ENCODE measurements around the gene MCC. TPM values are rescaled to one million over a fixed set of nuclear protein-coding genes. Genes with fewer than 3 reads are reported as not detected.
A peak's percentile ranks its signal among the peaks of the same experiment; 100 is the strongest.

MCC gene
- total RNA-seq, 1 experiment from 2014 or later, result 0.60 TPM

DNA sequence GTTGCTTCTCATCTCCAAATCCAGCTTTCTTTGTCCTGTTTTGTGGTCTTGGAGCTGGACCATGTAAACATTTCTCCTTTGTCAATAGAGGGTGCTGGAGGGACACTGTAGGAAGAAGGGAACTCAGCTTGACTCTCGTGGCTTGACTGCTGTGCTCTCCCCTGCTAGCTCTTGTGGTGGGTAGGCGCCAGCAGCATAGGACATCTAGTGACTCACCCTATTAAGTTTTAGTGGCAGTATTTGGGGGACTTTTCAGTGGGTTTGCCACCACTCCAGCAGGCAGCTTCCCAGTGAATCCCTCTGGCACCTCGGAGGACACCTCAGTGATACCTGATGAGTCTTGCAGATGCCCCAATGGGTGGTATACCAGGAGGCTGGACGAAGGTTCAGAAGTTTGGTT lies 151.3 kb downstream of the MCC start:
- no TSS peak for BruUV-seq (replicated peaks)
- intact Hi-C loops (cut with micrococcal nuclease; ENCODE audit: unreplicated experiment), result loop anchor here (1.0 to 5.0 kb wide), 2 partner anchors 175 to 269 kb away; partner anchors contain the start of gene YTHDC2
- peak; percentile 69 for DNase-seq (ENCODE audit: low spot score)
- Histone ChIP-seq H3K9me3 (ENCODE audit: low read depth, low read length, poor library complexity, severe bottlenecking) (no peaks in the 10 kb centered on the region), H3K27me3 (replicated peaks; ENCODE audit: insufficient read depth, low read depth, low read length, poor library complexity) (no peaks in the 10 kb centered on the region), H3K4me1 (ENCODE audit: insufficient read depth, low read length, poor library complexity, severe bottlenecking) (no peaks in the 10 kb centered on the region), H3K36me3 (ENCODE audit: insufficient read depth, low read length, poor library complexity, severe bottlenecking) (no peaks in the 10 kb centered on the region), H3K27ac (ENCODE audit: low read depth, low read length, poor library complexity, severe bottlenecking) (no peak overlapping the region), H3K4me3 (ENCODE audit: low read depth, low read length, poor library complexity, severe bottlenecking) (no peak overlapping the region)
- TF ChIP-seq, protein P1, sequence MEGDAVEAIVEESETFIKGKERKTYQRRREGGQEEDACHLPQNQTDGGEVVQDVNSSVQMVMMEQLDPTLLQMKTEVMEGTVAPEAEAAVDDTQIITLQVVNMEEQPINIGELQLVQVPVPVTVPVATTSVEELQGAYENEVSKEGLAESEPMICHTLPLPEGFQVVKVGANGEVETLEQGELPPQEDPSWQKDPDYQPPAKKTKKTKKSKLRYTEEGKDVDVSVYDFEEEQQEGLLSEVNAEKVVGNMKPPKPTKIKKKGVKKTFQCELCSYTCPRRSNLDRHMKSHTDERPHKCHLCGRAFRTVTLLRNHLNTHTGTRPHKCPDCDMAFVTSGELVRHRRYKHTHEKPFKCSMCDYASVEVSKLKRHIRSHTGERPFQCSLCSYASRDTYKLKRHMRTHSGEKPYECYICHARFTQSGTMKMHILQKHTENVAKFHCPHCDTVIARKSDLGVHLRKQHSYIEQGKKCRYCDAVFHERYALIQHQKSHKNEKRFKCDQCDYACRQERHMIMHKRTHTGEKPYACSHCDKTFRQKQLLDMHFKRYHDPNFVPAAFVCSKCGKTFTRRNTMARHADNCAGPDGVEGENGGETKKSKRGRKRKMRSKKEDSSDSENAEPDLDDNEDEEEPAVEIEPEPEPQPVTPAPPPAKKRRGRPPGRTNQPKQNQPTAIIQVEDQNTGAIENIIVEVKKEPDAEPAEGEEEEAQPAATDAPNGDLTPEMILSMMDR (conservative IDR thresholded peaks at IDR 0.05; ENCODE audit: low read depth, low read length), result peak; percentile 49
- TF ChIP-seq EZH2 (IDR thresholded peaks at IDR 0.05; ENCODE audit: borderline replicate concordance, low read depth, low read length, poor library complexity, severe bottlenecking), result no peak
- POLR2A ChIA-PET (ENCODE audit: low non-redundant PET), result interaction anchor here (0.6 kb wide), 1 partner anchor 103 kb away, joined by 3 read pairs; no protein-coding TSS in a partner anchor
- CTCF ChIA-PET, result interaction anchor here (1.1 kb wide), 1 partner anchor 174 kb away, joined by 5 read pairs; no protein-coding TSS in a partner anchor

DNA sequence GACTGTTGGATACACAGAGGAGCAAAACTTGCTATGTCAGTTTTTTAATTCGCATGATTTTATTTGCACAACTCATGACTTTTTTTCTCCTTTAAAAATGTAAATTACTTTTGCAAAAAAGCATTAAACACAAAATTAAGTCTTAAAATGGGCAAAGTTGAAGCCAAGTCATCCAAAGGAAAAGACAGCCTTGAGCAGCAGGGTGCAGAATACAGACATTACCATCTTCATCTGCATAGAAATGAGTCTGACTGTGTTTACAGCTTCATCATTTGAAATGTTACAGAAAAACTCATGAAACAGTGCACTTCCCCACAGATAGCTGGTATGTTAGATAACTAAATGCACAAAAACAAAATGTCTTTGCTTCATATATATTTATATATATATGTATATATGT lies 154.8 kb downstream of the MCC start:
- Histone ChIP-seq H3K27me3 (replicated peaks; ENCODE audit: insufficient read depth, low read depth, low read length, poor library complexity) (no peaks in the 10 kb centered on the region), H3K9me3 (ENCODE audit: low read depth, low read length, poor library complexity, severe bottlenecking) (no peaks in the 10 kb centered on the region), H3K4me3 (ENCODE audit: low read depth, low read length, poor library complexity, severe bottlenecking) (no peak overlapping the region), H3K4me1 (ENCODE audit: insufficient read depth, low read length, poor library complexity, severe bottlenecking) (no peaks in the 10 kb centered on the region), H3K27ac (ENCODE audit: low read depth, low read length, poor library complexity, severe bottlenecking) (no peak overlapping the region), H3K36me3 (ENCODE audit: insufficient read depth, low read length, poor library complexity, severe bottlenecking) (no peaks in the 10 kb centered on the region)
- POLR2A ChIA-PET (ENCODE audit: low non-redundant PET), result no interaction called here
- CTCF ChIA-PET, result no interaction called here
- intact Hi-C loops (cut with micrococcal nuclease; ENCODE audit: unreplicated experiment), result no loop called here
- no TSS peak for BruUV-seq (replicated peaks)
- DNase-seq (ENCODE audit: low spot score), result no peak
- no peak for TF ChIP-seq EZH2 (IDR thresholded peaks at IDR 0.05; ENCODE audit: borderline replicate concordance, low read depth, low read length, poor library complexity, severe bottlenecking)
- TF ChIP-seq, protein P1 (conservative IDR thresholded peaks at IDR 0.05; ENCODE audit: low read depth, low read length), result no peak

DNA sequence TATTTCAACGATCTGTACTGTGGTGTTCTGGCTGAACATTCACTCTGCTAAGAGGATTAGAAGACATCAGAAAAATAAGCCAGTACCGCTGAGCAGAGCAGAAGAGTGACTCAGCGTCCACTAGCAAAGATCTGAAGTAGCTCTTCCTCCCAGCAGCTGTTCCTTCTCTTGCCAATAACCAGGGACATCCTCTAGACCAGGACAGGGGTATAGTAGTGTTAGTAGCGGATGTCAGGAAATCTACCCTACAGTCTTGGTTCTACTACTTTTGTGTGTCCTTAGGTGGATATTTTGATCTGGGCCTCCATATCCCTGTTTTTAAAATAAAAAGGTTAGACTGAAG lies 157.1 kb downstream of the MCC start:
- intact Hi-C loops (cut with micrococcal nuclease; ENCODE audit: unreplicated experiment), result loop anchor here (2.0 kb wide), 1 partner anchor 334 kb away; no protein-coding TSS in a partner anchor
- H3K4me3 ChIP-seq (ENCODE audit: low read depth, low read length, poor library complexity, severe bottlenecking), result no peak overlapping the region
- H3K27ac ChIP-seq (ENCODE audit: low read depth, low read length, poor library complexity, severe bottlenecking), result no peak overlapping the region
- no peaks in the 10 kb centered on the region for H3K27me3 ChIP-seq (replicated peaks; ENCODE audit: insufficient read depth, low read depth, low read length, poor library complexity)
- H3K9me3 ChIP-seq (ENCODE audit: low read depth, low read length, poor library complexity, severe bottlenecking), result no peaks in the 10 kb centered on the region
- ChIA-PET POLR2A (ENCODE audit: low non-redundant PET) (no interaction called here), CTCF (no interaction called here)
- TF ChIP-seq EZH2 (IDR thresholded peaks at IDR 0.05; ENCODE audit: borderline replicate concordance, low read depth, low read length, poor library complexity, severe bottlenecking), result no peak
- TF ChIP-seq, protein P1 (conservative IDR thresholded peaks at IDR 0.05; ENCODE audit: low read depth, low read length), result no peak
- no peak for DNase-seq (ENCODE audit: low spot score)
- H3K4me1 ChIP-seq (ENCODE audit: insufficient read depth, low read length, poor library complexity, severe bottlenecking), result no peaks in the 10 kb centered on the region
- BruUV-seq (replicated peaks), result no TSS peak
- H3K36me3 ChIP-seq (ENCODE audit: insufficient read depth, low read length, poor library complexity, severe bottlenecking), result no peaks in the 10 kb centered on the region

Measured in A673 (cell line).